Thyroid gland (tissue), 4 donors: ENCODE data around the gene CDX1.

ENCODE experiments used
- CTCF ChIP-seq, 6 experiments: fragments of 200-600 bp in 3 of 6; fragments of 450-650 bp in 3 of 6; sonication (generic) in 3 of 6; IDR thresholded peaks; one replicate each; pipeline ENCODE4 v1.5.1; 2016 to 2019; ENCODE audit warnings: antibody characterized with exemption in 6 of 6, mild to moderate bottlenecking in 2 of 6, inconsistent platforms in 1 of 6, moderate library complexity in 1 of 6
- POLR2A ChIP-seq, 2 donors: fragments of 450-650 bp; IDR thresholded peaks; one replicate each; pipeline ENCODE4 v1.6.1; 2017; ENCODE audit warnings: antibody characterized with exemption in 2 of 2, mild to moderate bottlenecking in 2 of 2, moderate library complexity in 1 of 2

- TF ChIP-seq CTCF (IDR thresholded peaks at IDR 0.05) (no peak), POLR2A (IDR thresholded peaks at IDR 0.05) (no peak)
Observed at GRCh38 chr5:150131978-150132694, 34.4 kb upstream of the CDX1 start.
